ENCODE measurements around the gene BLNK.
"Not testable (repeated sequence)": the region's sequence is repeated elsewhere in the genome, so short reads cannot be mapped to it uniquely, and the experiment has no call there.

The BLNK gene

GRCh38 chr10:96271016-96271815 is at the start of gene BLNK:
BLNK (minus strand) TSS chr10:96271569; CDS start chr10:96271398, 171 bp downstream.
- FAIRE-seq: peak; percentile 75

GRCh38 chr10:96319754-96320474 is 48.5 kb upstream of the BLNK start:
- FAIRE-seq: no peak

GRCh38 chr10:96317067-96317833 is 45.9 kb upstream of the BLNK start:
- FAIRE-seq: no peak

- no peak for FAIRE-seq
Observed at GRCh38 chr10:96313344-96313743, 42.0 kb upstream of the BLNK start.

- FAIRE-seq: no peak
Observed at GRCh38 chr10:96311180-96311715, 39.9 kb upstream of the BLNK start.

GRCh38 chr10:96310321-96310669 is 38.9 kb upstream of the BLNK start:
- no peak for FAIRE-seq

- no peak for FAIRE-seq
Observed at GRCh38 chr10:96309628-96310320, 38.4 kb upstream of the BLNK start.

GRCh38 chr10:96308854-96309253 is 37.5 kb upstream of the BLNK start:
- FAIRE-seq: not testable (repeated sequence)

- FAIRE-seq: no peak
Observed at GRCh38 chr10:96306516-96306915, 35.1 kb upstream of the BLNK start.

- FAIRE-seq: no peak
Observed at GRCh38 chr10:96305019-96305418, 33.6 kb upstream of the BLNK start.

GRCh38 chr10:96304230-96304629 is 32.9 kb upstream of the BLNK start, which contains the start of gene DNTT:
DNTT (plus strand) TSS chr10:96304434; CDS start chr10:96304498, 64 bp downstream.
- FAIRE-seq: no peak

GRCh38 chr10:96301616-96302015 is 30.2 kb upstream of the BLNK start:
- no peak for FAIRE-seq

- no peak for FAIRE-seq
Observed at GRCh38 chr10:96299383-96299782, 28.0 kb upstream of the BLNK start.

GRCh38 chr10:96298362-96298761 is 27.0 kb upstream of the BLNK start:
- no peak for FAIRE-seq

GRCh38 chr10:96297486-96297885 is 26.1 kb upstream of the BLNK start:
- FAIRE-seq: no peak

- no peak for FAIRE-seq
Observed at GRCh38 chr10:96295475-96295874, 24.1 kb upstream of the BLNK start.

GRCh38 chr10:96292971-96293920 is 21.9 kb upstream of the BLNK start:
- FAIRE-seq: no peak

- FAIRE-seq: no peak
Observed at GRCh38 chr10:96290368-96291133, 19.2 kb upstream of the BLNK start.

GRCh38 chr10:96289218-96289910 is 18.0 kb upstream of the BLNK start:
- no peak for FAIRE-seq

GRCh38 chr10:96288151-96288621 is 16.8 kb upstream of the BLNK start:
- FAIRE-seq: no peak

Measured in colon (tissue), 2 donors.